Lower leg skin (tissue), 3 donors: ENCODE measurements around the gene PCDHGC4.

Experiments used
- POLR2A ChIP-seq, 2 donors: fragments of 450-650 bp; IDR thresholded peaks; one replicate each; pipeline ENCODE4 v1.6.1; 2016 to 2017; ENCODE audit warnings: antibody characterized with exemption in 2 of 2, mild to moderate bottlenecking in 1 of 2, moderate library complexity in 1 of 2
- TF ChIP-seq, protein P1 (sequence below), 3 donors: fragments of 450-650 bp; IDR thresholded peaks; one replicate each; pipeline ENCODE4 v1.5.1; 2016; ENCODE audit warnings: antibody characterized with exemption in 3 of 3, mild to moderate bottlenecking in 3 of 3, moderate library complexity in 2 of 3

DNA sequence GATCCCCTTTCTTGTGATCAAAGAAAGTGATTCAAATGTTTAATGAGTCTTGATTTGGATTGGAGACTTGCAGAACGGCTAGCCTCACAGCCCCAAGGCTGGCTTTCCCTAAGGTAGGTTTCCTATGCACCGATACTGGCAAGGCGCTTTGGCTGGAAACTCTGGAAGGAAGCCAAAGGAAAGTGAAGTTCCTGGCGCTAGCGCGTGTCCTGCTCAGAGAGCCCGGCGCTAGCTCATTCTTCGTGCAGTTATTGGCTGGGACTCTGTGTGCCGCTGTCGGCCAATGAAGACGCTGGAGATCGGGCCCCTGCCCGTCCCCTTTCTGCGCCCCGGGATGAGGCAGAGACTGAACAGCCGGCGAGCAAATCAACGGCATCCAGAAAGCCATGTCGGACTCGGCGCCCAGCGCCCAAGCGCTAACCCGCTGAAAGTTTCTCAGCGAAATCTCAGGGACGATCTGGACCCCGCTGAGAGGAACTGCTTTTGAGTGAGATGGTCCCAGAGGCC is 9.2 kb upstream of the PCDHGC4 start, which contains the start of gene PCDHGC3:
- TF ChIP-seq, protein P1, sequence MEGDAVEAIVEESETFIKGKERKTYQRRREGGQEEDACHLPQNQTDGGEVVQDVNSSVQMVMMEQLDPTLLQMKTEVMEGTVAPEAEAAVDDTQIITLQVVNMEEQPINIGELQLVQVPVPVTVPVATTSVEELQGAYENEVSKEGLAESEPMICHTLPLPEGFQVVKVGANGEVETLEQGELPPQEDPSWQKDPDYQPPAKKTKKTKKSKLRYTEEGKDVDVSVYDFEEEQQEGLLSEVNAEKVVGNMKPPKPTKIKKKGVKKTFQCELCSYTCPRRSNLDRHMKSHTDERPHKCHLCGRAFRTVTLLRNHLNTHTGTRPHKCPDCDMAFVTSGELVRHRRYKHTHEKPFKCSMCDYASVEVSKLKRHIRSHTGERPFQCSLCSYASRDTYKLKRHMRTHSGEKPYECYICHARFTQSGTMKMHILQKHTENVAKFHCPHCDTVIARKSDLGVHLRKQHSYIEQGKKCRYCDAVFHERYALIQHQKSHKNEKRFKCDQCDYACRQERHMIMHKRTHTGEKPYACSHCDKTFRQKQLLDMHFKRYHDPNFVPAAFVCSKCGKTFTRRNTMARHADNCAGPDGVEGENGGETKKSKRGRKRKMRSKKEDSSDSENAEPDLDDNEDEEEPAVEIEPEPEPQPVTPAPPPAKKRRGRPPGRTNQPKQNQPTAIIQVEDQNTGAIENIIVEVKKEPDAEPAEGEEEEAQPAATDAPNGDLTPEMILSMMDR (IDR thresholded peaks at IDR 0.05) = no peak
- no peak for TF ChIP-seq POLR2A (IDR thresholded peaks at IDR 0.05)
